ENCODE data around the gene PLXNA4. TPM values are rescaled to one million over a fixed set of nuclear protein-coding genes. Genes with fewer than 3 reads are reported as not detected.
"Not testable (repeated sequence)": the region's sequence is repeated elsewhere in the genome, so short reads cannot be mapped to it uniquely, and the experiment has no call there.

Gene PLXNA4
- total RNA-seq, 4 donors from 2014 or later = 5.1 to 7.0 (median 5.3) TPM

DNA sequence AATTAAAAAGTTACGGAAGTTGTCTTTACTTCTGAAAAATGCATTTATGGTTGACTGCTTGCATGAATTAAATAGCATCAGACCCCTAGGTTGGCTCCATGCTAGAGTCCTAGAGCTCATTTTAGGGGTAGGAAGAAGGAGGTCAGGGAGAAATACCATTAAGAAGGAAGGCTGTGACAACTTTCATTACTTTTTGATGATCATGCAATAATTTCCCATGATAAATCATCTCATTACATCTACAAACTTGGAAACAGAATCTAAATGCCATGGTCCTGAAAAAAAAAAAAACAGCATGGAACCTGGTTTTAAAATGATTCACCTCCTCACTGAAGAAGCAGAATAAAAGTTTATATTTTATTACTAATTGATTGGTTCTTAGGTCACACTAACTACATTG lies 20.3 kb upstream of the PLXNA4 start:
- intact Hi-C loops (cut with DNase I; ENCODE audit: low total_unique reads) = no loop called here
- TF ChIP-seq POLR2A (IDR thresholded peaks at IDR 0.05) (no peak), CTCF (IDR thresholded peaks at IDR 0.05) (no peak)
- 44 to 56% methylated on average over 1 of the region's 1 CpG for WGBS, 2 donors
- no peak for DNase-seq (ENCODE audit: low spot score in 2 of 2)
- no peak overlapping the region for H3K4me3 ChIP-seq (ENCODE audit: low read depth, poor library complexity, severe bottlenecking)

- intact Hi-C loops (cut with DNase I; ENCODE audit: low total_unique reads) = loop anchor here (1.0 kb wide), 1 partner anchor 49 kb away; no protein-coding TSS in a partner anchor
- 86 to 90% methylated on average over 2 of the region's 2 CpGs for whole genome bisulfite sequencing, 2 donors
- not testable (repeated sequence) for DNase-seq (ENCODE audit: low spot score in 2 of 2); H3K4me3 ChIP-seq (ENCODE audit: low read depth, poor library complexity, severe bottlenecking)
Observed at GRCh38 chr7:132594741-132595140, 18.5 kb upstream of the PLXNA4 start.

- no peak overlapping the region for H3K4me3 ChIP-seq (ENCODE audit: low read depth, poor library complexity, severe bottlenecking)
- intact Hi-C loops (cut with DNase I; ENCODE audit: low total_unique reads) = no loop called here
- 53 to 67% methylated on average over 6 of the region's 6 CpGs for WGBS, 2 donors
- DNase-seq (ENCODE audit: low spot score in 2 of 2) = no peak
- TF ChIP-seq POLR2A (IDR thresholded peaks at IDR 0.05) (no peak), CTCF (IDR thresholded peaks at IDR 0.05) (no peak)
Observed at GRCh38 chr7:132592936-132593335, 16.7 kb upstream of the PLXNA4 start.

DNA sequence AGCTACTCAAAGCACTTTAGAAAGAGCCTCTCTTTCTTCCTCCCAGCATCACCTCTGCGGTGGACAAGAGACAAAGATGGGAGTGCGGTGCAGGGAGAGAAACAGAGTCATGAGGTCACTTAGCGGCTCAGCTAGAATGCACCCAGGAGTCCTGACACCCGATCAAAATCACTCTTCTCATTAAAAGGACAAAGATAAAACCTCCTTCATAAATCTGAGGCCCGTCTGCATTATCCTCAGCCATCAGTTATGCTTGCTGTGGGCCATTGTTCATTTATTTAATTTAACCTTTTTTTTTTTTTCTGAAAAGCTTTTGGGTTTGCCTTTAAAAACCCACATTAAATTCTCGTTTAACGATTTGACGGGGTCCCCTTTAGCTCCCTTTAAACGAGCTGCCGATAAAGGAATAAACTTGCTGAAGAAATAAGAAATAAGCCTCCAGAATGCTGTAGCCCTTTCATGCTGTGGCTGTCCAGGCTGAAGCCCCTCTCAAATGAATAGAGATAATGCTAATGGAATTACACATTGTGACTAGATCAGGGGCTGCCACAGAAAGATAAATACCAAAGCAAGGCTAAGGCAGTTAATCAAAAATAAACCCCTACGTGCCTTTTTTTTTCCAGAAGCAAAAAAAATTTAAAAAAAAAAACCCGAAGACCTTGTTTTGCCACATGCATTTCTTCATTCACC lies 16.1 kb upstream of the PLXNA4 start:
- intact Hi-C loops (cut with DNase I; ENCODE audit: low total_unique reads) = no loop called here
- no peak for TF ChIP-seq POLR2A (IDR thresholded peaks at IDR 0.05)
- no peak for TF ChIP-seq CTCF (IDR thresholded peaks at IDR 0.05)
- no peak for DNase-seq (ENCODE audit: low spot score in 2 of 2)
- H3K4me3 ChIP-seq (ENCODE audit: low read depth, poor library complexity, severe bottlenecking) = no peak overlapping the region
- WGBS, 2 donors = 75 to 79% methylated on average over 12 of the region's 12 CpGs

- 64 to 76% methylated on average over 4 of the region's 4 CpGs for WGBS, 2 donors
- intact Hi-C loops (cut with DNase I; ENCODE audit: low total_unique reads) = no loop called here
- TF ChIP-seq CTCF (IDR thresholded peaks at IDR 0.05) (no peak), POLR2A (IDR thresholded peaks at IDR 0.05) (no peak)
- DNase-seq (ENCODE audit: low spot score in 2 of 2) = no peak
- H3K4me3 ChIP-seq (ENCODE audit: low read depth, poor library complexity, severe bottlenecking) = no peak overlapping the region
Observed at GRCh38 chr7:132590162-132590561, 13.9 kb upstream of the PLXNA4 start.

DNA sequence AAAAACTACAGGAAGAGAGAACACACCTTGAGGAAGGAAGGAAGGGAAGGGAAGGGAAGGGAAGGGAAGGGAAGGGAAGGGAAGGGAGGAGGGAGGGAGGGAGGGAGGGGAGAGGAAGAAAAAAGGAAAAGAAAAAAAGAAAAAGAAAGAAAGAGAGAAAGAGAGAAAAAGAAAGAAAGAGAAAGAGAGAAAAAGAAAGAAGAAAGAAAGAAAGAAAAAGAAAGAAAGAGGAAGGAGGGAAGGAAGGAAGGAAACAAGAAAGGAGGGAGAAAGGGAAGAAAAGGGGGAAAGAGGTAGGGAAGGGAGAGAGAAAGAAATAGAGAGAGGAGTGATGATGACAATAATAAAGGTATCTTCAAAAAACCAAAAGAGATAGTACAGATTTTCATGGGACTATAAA lies 12.3 kb upstream of the PLXNA4 start:
- no peak overlapping the region for H3K4me3 ChIP-seq (ENCODE audit: low read depth, poor library complexity, severe bottlenecking)
- no peak for DNase-seq (ENCODE audit: low spot score in 2 of 2)
- intact Hi-C loops (cut with DNase I; ENCODE audit: low total_unique reads) = no loop called here
- no peak for TF ChIP-seq CTCF (IDR thresholded peaks at IDR 0.05)
- no peak for TF ChIP-seq POLR2A (IDR thresholded peaks at IDR 0.05)

All from lower leg skin (tissue), 4 donors.